Liver (tissue), 9 donors: ENCODE data around the gene SPATA2L. TPM values are rescaled to one million over a fixed set of nuclear protein-coding genes. Genes with fewer than 3 reads are reported as not detected.

Experiments
- DNase-seq: peaks from one replicate; pipeline ENCODE4 v3.0.0-alpha.2; 2017; ENCODE audit warnings: low spot score
- H3K27ac ChIP-seq, 2 donors: one replicate each; pipeline ENCODE4 v1.7.0; 2013; ENCODE audit warnings: inconsistent platforms in 2 of 2, low read length in 2 of 2, control low read depth in 1 of 2, low read depth in 1 of 2, mild to moderate bottlenecking in 1 of 2
- H3K27me3 ChIP-seq, 4 donors: one replicate each; pipeline versions ENCODE4 v1.6.1 to v1.7.0; 2013; ENCODE audit warnings: low read length in 3 of 4, inconsistent platforms in 1 of 4, mild to moderate bottlenecking in 1 of 4, moderate library complexity in 1 of 4; ENCODE audit not compliant: control insufficient read depth in 4 of 4, insufficient read depth in 4 of 4
- H3K36me3 ChIP-seq, 4 donors: one replicate each; pipeline versions ENCODE4 v1.6.1 to v1.7.0; 2013; ENCODE audit warnings: low read length in 3 of 4, mild to moderate bottlenecking in 3 of 4, low read depth in 1 of 4, moderate library complexity in 1 of 4; ENCODE audit not compliant: control insufficient read depth in 4 of 4, insufficient read depth in 3 of 4
- H3K4me1 ChIP-seq, 4 donors: one replicate each; pipeline versions ENCODE4 v1.6.1 to v1.7.0; 2013; ENCODE audit warnings: low read length in 3 of 4, mild to moderate bottlenecking in 3 of 4, moderate library complexity in 1 of 4; ENCODE audit not compliant: control insufficient read depth in 4 of 4, insufficient read depth in 4 of 4
- H3K4me3 ChIP-seq, 3 donors: one replicate each; pipeline versions ENCODE4 v1.6.1 to v1.7.0; 2013; ENCODE audit warnings: low read length in 3 of 3, control low read depth in 1 of 3, low read depth in 1 of 3, mild to moderate bottlenecking in 1 of 3
- H3K9ac ChIP-seq, 2 donors: one replicate each; pipeline ENCODE4 v1.7.0; 2013; ENCODE audit warnings: low read length in 2 of 2, mild to moderate bottlenecking in 2 of 2, moderate library complexity in 2 of 2, control low read depth in 1 of 2, low read depth in 1 of 2
- H3K9me3 ChIP-seq, 4 donors: one replicate each; pipeline versions ENCODE4 v1.6.1 to v1.7.0; 2013; ENCODE audit warnings: low read length in 3 of 4; ENCODE audit not compliant: control insufficient read depth in 4 of 4
- ATF3 ChIP-seq: IDR thresholded peaks from 2 replicates; pipeline ENCODE4 v1.6.1; 2016; ENCODE audit warnings: antibody characterized with exemption
- EGR1 ChIP-seq, 2 donors: IDR thresholded peaks; 2 replicates each; pipeline ENCODE4 v1.6.1; 2016 to 2018; ENCODE audit warnings: antibody characterized with exemption in 2 of 2, low read depth in 2 of 2
- FOXA1 ChIP-seq: IDR thresholded peaks from 2 replicates; pipeline ENCODE4 v1.6.1; 2016; ENCODE audit warnings: antibody characterized with exemption
- FOXA2 ChIP-seq: IDR thresholded peaks from 2 replicates; pipeline ENCODE4 v1.6.1; 2016; ENCODE audit warnings: antibody characterized with exemption
- GABPA ChIP-seq, 2 donors: IDR thresholded peaks in 1 of 2; conservative IDR thresholded peaks in 1 of 2; 2 replicates each; pipeline ENCODE4 v1.6.1; 2016; ENCODE audit warnings: antibody characterized with exemption in 2 of 2, mild to moderate bottlenecking in 1 of 2, moderate library complexity in 1 of 2
- HNF4A ChIP-seq, 2 donors: conservative IDR thresholded peaks; 2 replicates each; pipeline ENCODE4 v1.6.1; 2016; ENCODE audit warnings: antibody characterized with exemption in 2 of 2, mild to moderate bottlenecking in 2 of 2
- HNF4G ChIP-seq: IDR thresholded peaks from 2 replicates; pipeline ENCODE4 v1.6.1; 2016; ENCODE audit warnings: antibody characterized with exemption
- JUND ChIP-seq, 2 donors: IDR thresholded peaks; 2 replicates each; pipeline ENCODE4 v1.6.1; 2016; ENCODE audit warnings: antibody characterized with exemption in 2 of 2
- MAX ChIP-seq: IDR thresholded peaks from 2 replicates; pipeline ENCODE4 v1.6.1; 2016; ENCODE audit warnings: antibody characterized with exemption
- NR2F2 ChIP-seq: IDR thresholded peaks from 2 replicates; pipeline ENCODE4 v1.6.1; 2016; ENCODE audit warnings: antibody characterized with exemption
- RAD21 ChIP-seq, 2 donors: IDR thresholded peaks; 2 replicates each; pipeline ENCODE4 v1.6.1; 2016; ENCODE audit warnings: antibody characterized with exemption in 2 of 2, mild to moderate bottlenecking in 2 of 2
- REST ChIP-seq: IDR thresholded peaks from 2 replicates; pipeline ENCODE4 v1.6.1; 2016; ENCODE audit warnings: antibody characterized with exemption, mild to moderate bottlenecking
- RXRA ChIP-seq, 2 donors: IDR thresholded peaks; 2 replicates each; pipeline ENCODE4 v1.6.1; 2017 to 2018; ENCODE audit warnings: antibody characterized with exemption in 2 of 2, mild to moderate bottlenecking in 1 of 2
- SP1 ChIP-seq: IDR thresholded peaks from 2 replicates; pipeline ENCODE4 v1.6.1; 2018; ENCODE audit warnings: antibody characterized with exemption, mild to moderate bottlenecking
- TAF1 ChIP-seq: conservative IDR thresholded peaks from 2 replicates; pipeline ENCODE4 v1.6.1; 2016; ENCODE audit warnings: antibody characterized with exemption, mild to moderate bottlenecking
- YY1 ChIP-seq: IDR thresholded peaks from 2 replicates; pipeline ENCODE4 v1.6.1; 2016; ENCODE audit warnings: antibody characterized with exemption, mild to moderate bottlenecking
- ZBTB33 ChIP-seq: IDR thresholded peaks from 2 replicates; pipeline ENCODE4 v1.6.1; 2016; ENCODE audit warnings: antibody characterized with exemption
- WGBS: extraction: QIAGEN DNeasy Blood & Tissue Kit; methylation state at CpG from one replicate; pipeline ENCODE4 v1.1.7; 2013; 5-methylcytosine and 5-hydroxymethylcytosine counted together
- polyA plus RNA-seq, 2 donors: library from polyadenylated mRNA; stranded (reverse) in 1 of 2; unstranded in 1 of 2; fragments of 200-250 nt in 1 of 2; fragments of >200 nt in 1 of 2; fragmentation: Nextera tagmentation in 1 of 2; extraction: Ambion mirVana in 1 of 2; gene quantifications; one replicate each; pipeline versions ENCODE4 v1.2.1 to v1.2.3, GENCODE V29; 2013 to 2015
- total RNA-seq, 2 donors: library from RNA; depleted of rRNA; stranded (reverse); fragments of >200 nt; gene quantifications; one replicate each; pipeline ENCODE4 v1.2.3, GENCODE V29; 2014
- donor health status: healthy.
- donor health status: healthy.
- donor health status: healthy.
- donor health status: healthy.
- donor health status: healthy.

SPATA2L gene
- total and polyA plus RNA-seq, 4 donors = 4.6 to 11.3 (median 6.9) TPM

GRCh38 chr16:89706518-89707260, 5.2 kb upstream of the SPATA2L start:
- Histone ChIP-seq H3K27me3 (no peaks in the 10 kb centered on the region), H3K36me3 (peaks cover 0 to 6% (median 1%) of the 10 kb centered on the region in 4 donors), H3K4me1 (peaks cover 3 to 11% (median 6%) of the 10 kb centered on the region in 4 donors), H3K9me3 (no peaks in the 10 kb centered on the region), H3K9ac (no peak overlapping the region), H3K4me3 (no peak overlapping the region), H3K27ac (no peak overlapping the region)
- TF ChIP-seq GABPA (IDR thresholded peaks at IDR 0.05 in 1 of 2, conservative IDR thresholded peaks at IDR 0.05 in 1 of 2) (no peak), MAX (no peak), SP1 (no peak), EGR1 (IDR thresholded peaks at IDR 0.05; ENCODE audit: low read depth in 2 of 2) (no peak), RXRA (IDR thresholded peaks at IDR 0.05) (no peak), ZBTB33 (no peak), REST (no peak), ATF3 (no peak), HNF4A (conservative IDR thresholded peaks at IDR 0.05) (no peak), FOXA2 (no peak), JUND (IDR thresholded peaks at IDR 0.05) (no peak)
- no peak for DNase-seq
- WGBS = 88% methylated on average over 14 of the region's 14 CpGs

- no peak overlapping the region for H3K27ac ChIP-seq
- H3K36me3 ChIP-seq = peaks cover 0 to 6% (median under 1%) of the 10 kb centered on the region in 4 donors
- 78% methylated on average over 15 of the region's 15 CpGs for WGBS
- H3K9me3 ChIP-seq = no peaks in the 10 kb centered on the region
- H3K4me1 ChIP-seq = peaks cover 5 to 20% (median 12%) of the 10 kb centered on the region in 4 donors
- no peak for DNase-seq
- no peak overlapping the region for H3K9ac ChIP-seq
- H3K4me3 ChIP-seq = no peak overlapping the region
- H3K27me3 ChIP-seq = no peaks in the 10 kb centered on the region
- no peak for TF ChIP-seq RXRA (IDR thresholded peaks at IDR 0.05)
- TF ChIP-seq REST = no peak
- no peak for TF ChIP-seq HNF4A (conservative IDR thresholded peaks at IDR 0.05)
- no peak for TF ChIP-seq GABPA (IDR thresholded peaks at IDR 0.05 in 1 of 2, conservative IDR thresholded peaks at IDR 0.05 in 1 of 2)
- no peak for TF ChIP-seq FOXA1
- no peak for TF ChIP-seq YY1
- TF ChIP-seq ZBTB33 = no peak
- no peak for TF ChIP-seq MAX
- TF ChIP-seq SP1 = no peak
- no peak for TF ChIP-seq FOXA2
- TF ChIP-seq ATF3 = no peak
- TF ChIP-seq RAD21 (IDR thresholded peaks at IDR 0.05) = no peak
- no peak for TF ChIP-seq JUND (IDR thresholded peaks at IDR 0.05)
- no peak for TF ChIP-seq HNF4G
- no peak for TF ChIP-seq NR2F2
- TF ChIP-seq TAF1 = no peak
- no peak for TF ChIP-seq EGR1 (IDR thresholded peaks at IDR 0.05; ENCODE audit: low read depth in 2 of 2)
Observed at GRCh38 chr16:89705006-89705405, 3.5 kb upstream of the SPATA2L start.
